Upper lobe of left lung (tissue), 4 donors: ENCODE results near the gene DIAPH2.

Experiments
- POLR2A ChIP-seq, 4 donors: fragments of 450-650 bp; IDR thresholded peaks; one replicate each; pipeline ENCODE4 v1.5.1; 2016 to 2017; ENCODE audit warnings: antibody characterized with exemption in 4 of 4, mild to moderate bottlenecking in 2 of 4
- POLR2AphosphoS5 ChIP-seq, 2 donors: sonication (generic); formaldehyde crosslinking; IDR thresholded peaks; one replicate each; pipeline ENCODE4 v1.5.1; 2017; ENCODE audit warnings: antibody characterized with exemption in 2 of 2
- TF ChIP-seq, protein P1 (sequence below), 6 experiments: fragments of 450-650 bp in 4 of 6; fragments of 200-600 bp in 2 of 6; sonication (generic) in 2 of 6; IDR thresholded peaks; one replicate each; pipeline ENCODE4 v1.5.1; 2016 to 2019; ENCODE audit warnings: antibody characterized with exemption in 6 of 6

DNA sequence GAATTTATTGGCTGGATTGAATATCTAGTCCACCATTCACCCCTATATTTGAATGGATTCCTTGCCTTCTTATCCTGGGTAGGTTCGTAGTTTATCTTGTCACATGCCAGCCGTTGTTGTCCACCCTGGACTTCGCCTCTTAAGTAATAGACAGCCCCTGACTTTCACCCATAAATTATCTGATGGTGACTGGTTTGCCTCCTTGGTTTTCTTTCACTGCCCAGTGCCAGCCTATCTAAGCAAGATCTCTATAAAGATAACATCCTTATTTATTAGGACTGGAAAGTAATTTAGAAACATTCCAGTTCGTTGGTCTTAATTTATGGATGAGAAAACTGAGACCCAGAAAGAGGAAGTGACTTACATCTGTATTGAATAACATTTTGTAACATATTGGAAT lies 609.4 kb downstream of the DIAPH2 start:
- TF ChIP-seq, protein P1, sequence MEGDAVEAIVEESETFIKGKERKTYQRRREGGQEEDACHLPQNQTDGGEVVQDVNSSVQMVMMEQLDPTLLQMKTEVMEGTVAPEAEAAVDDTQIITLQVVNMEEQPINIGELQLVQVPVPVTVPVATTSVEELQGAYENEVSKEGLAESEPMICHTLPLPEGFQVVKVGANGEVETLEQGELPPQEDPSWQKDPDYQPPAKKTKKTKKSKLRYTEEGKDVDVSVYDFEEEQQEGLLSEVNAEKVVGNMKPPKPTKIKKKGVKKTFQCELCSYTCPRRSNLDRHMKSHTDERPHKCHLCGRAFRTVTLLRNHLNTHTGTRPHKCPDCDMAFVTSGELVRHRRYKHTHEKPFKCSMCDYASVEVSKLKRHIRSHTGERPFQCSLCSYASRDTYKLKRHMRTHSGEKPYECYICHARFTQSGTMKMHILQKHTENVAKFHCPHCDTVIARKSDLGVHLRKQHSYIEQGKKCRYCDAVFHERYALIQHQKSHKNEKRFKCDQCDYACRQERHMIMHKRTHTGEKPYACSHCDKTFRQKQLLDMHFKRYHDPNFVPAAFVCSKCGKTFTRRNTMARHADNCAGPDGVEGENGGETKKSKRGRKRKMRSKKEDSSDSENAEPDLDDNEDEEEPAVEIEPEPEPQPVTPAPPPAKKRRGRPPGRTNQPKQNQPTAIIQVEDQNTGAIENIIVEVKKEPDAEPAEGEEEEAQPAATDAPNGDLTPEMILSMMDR (IDR thresholded peaks at IDR 0.05) = no peak
- TF ChIP-seq POLR2A (IDR thresholded peaks at IDR 0.05) = no peak
- no peak for TF ChIP-seq POLR2AphosphoS5 (IDR thresholded peaks at IDR 0.05)
